HepG2 (cell line): ENCODE data around the gene SORBS2. TPM values are rescaled to one million over a fixed set of nuclear protein-coding genes. Genes with fewer than 3 reads are reported as not detected.
A peak's percentile ranks its signal among the peaks of the same experiment; 100 is the strongest.

Source experiments
- ATAC-seq: fragments of 200-7000 bp; cut with Tn5 transposase; 3 replicates; pipeline ENCODE4 v1.9.1; 2020; ENCODE audit warnings: mild to moderate bottlenecking, moderate library complexity
- BruUV-seq: library from RNA; stranded (reverse); fragments of 400-500 nt; replicated peaks from 2 replicates; lab custom pipeline; 2021; lab: Mats Ljungman, UMichigan
- CTCF ChIA-PET: fragments of 300-600 bp; formaldehyde crosslinking; extraction: SDS; loops from one replicate; lab custom pipeline; 2021; ENCODE audit warnings: low total read pairs, inconsistent platforms, low intra/inter-chr PET ratio; lab: Yijun Ruan, JAX
- POLR2A ChIA-PET: fragments of 350-600 bp; sonication (Branson Sonifier 250); formaldehyde crosslinking; loops from one replicate; lab custom pipeline; 2020; ENCODE audit warnings: antibody characterized with exemption, inconsistent platforms; lab: Yijun Ruan, JAX
- DNase-seq: peaks from one replicate; pipeline ENCODE4 v3.0.0-alpha.2; 2015; ENCODE audit warnings: low spot score
- FAIRE-seq: peaks from 3 replicates; lab custom pipeline; 2011; peaks lifted over from hg19 to GRCh38; lab: Jason Lieb, UNC
- H2AFZ ChIP-seq: one replicate; pipeline ENCODE4 v1.6.1; 2011; ENCODE audit warnings: low read length, inconsistent platforms
- H3K27ac ChIP-seq: fragments of 300-600 bp; 3 replicates; pipeline ENCODE4 v1.8.0; 2011; ENCODE audit warnings: mixed run types, mild to moderate bottlenecking, mixed read lengths, low read length, inconsistent platforms; ENCODE audit not compliant: insufficient read depth; ENCODE audit errors: extremely low read length
- H3K27me3 ChIP-seq, 2 experiments: fragments of 200-600 bp in 1 of 2; 2 replicates in 1 of 2; 3 replicates in 1 of 2; pipeline versions ENCODE4 v1.6.0 to v1.8.0; 2011; ENCODE audit warnings: low read length in 2 of 2, mild to moderate bottlenecking in 2 of 2, moderate library complexity in 2 of 2, inconsistent platforms in 1 of 2; ENCODE audit not compliant: insufficient read depth in 2 of 2, control insufficient read depth in 1 of 2
- H3K36me3 ChIP-seq, 2 experiments: fragments of 200-600 bp in 1 of 2; replicated peaks in 1 of 2; 2 replicates in 1 of 2; 3 replicates in 1 of 2; pipeline versions ENCODE4 v1.5.1 to v1.8.0; 2011; ENCODE audit warnings: low read length in 2 of 2, inconsistent platforms in 1 of 2; ENCODE audit not compliant: insufficient read depth in 2 of 2, control insufficient read depth in 1 of 2
- H3K4me1 ChIP-seq: 2 replicates; pipeline ENCODE4 v1.5.1; 2012; ENCODE audit warnings: low read length, inconsistent platforms; ENCODE audit not compliant: insufficient read depth
- H3K4me2 ChIP-seq: 2 replicates; pipeline ENCODE4 v1.6.0; 2011; ENCODE audit warnings: low read depth, low read length, inconsistent platforms
- H3K4me3 ChIP-seq, 3 experiments: fragments of 200-600 bp in 1 of 3; sonication (generic), shearing (Covaris generic) in 1 of 3; replicated peaks in 1 of 3; 2 replicates each; pipeline ENCODE4 v1.5.1; 2011 to 2016; ENCODE audit warnings: low read length in 3 of 3, inconsistent platforms in 2 of 3, low read depth in 2 of 3, mild to moderate bottlenecking in 2 of 3, control low read depth in 1 of 3, mixed read lengths in 1 of 3; ENCODE audit not compliant: insufficient read depth in 1 of 3
- H3K79me2 ChIP-seq: one replicate; pipeline ENCODE4 v1.6.1; 2011; ENCODE audit warnings: low read length, inconsistent platforms; ENCODE audit not compliant: insufficient read depth
- H3K9ac ChIP-seq: 2 replicates; pipeline ENCODE4 v1.6.0; 2011; ENCODE audit warnings: mild to moderate bottlenecking, low read depth, low read length, inconsistent platforms; ENCODE audit not compliant: insufficient read depth
- H3K9me3 ChIP-seq: 2 replicates; pipeline ENCODE4 v1.5.1; 2012; ENCODE audit warnings: mild to moderate bottlenecking, low read length
- H4K20me1 ChIP-seq: 2 replicates; pipeline ENCODE4 v1.6.0; 2011; ENCODE audit warnings: inconsistent platforms, mild to moderate bottlenecking, low read length, moderate library complexity; ENCODE audit not compliant: insufficient read depth
- ATF7 ChIP-seq, 2 experiments: fragments of 450-650 bp in 1 of 2; sonication (generic) in 1 of 2; formaldehyde crosslinking in 1 of 2; IDR thresholded peaks; 2 replicates each; pipeline versions ENCODE4 v1.4.0 to v1.6.1; 2016 to 2020; ENCODE audit warnings: antibody characterized with exemption in 1 of 2, mild to moderate bottlenecking in 1 of 2, missing genetic modification reagents in 1 of 2
- CREB1 ChIP-seq, 2 experiments: fragments of 450-650 bp in 1 of 2; IDR thresholded peaks; 2 replicates each; pipeline ENCODE4 v1.6.1; 2016 to 2017; ENCODE audit warnings: control low read depth in 1 of 2, mild to moderate bottlenecking in 1 of 2, missing compliant biosample characterization in 1 of 2, missing genetic modification characterization in 1 of 2
- PCBP2 ChIP-seq: fragments of 200-400 bp; formaldehyde crosslinking; optimal IDR thresholded peaks from 2 replicates; pipeline ENCODE3; 2018; ENCODE audit warnings: low read length, low read depth; ENCODE audit not compliant: poor library complexity, severe bottlenecking
- POGZ ChIP-seq: sonication (generic); formaldehyde crosslinking; IDR thresholded peaks from 2 replicates; pipeline ENCODE4 v1.4.0; 2020; ENCODE audit warnings: mild to moderate bottlenecking, missing genetic modification reagents
- U2AF2 ChIP-seq: fragments of 200-400 bp; formaldehyde crosslinking; IDR thresholded peaks from 2 replicates; pipeline ENCODE4 v1.6.1; 2017; ENCODE audit warnings: low read depth, mild to moderate bottlenecking, low read length
- ZNF331 ChIP-seq: sonication (generic); formaldehyde crosslinking; IDR thresholded peaks from 2 replicates; pipeline ENCODE4 v1.4.0; 2020; ENCODE audit warnings: missing genetic modification reagents
- ZNF768 ChIP-seq: sonication (generic); formaldehyde crosslinking; IDR thresholded peaks from 2 replicates; pipeline ENCODE4 v1.4.0; 2020; ENCODE audit warnings: missing genetic modification reagents
- WGBS: methylation state at CpG from one replicate; pipeline ENCODE4 v1.1.6; 2017; ENCODE audit warnings: low lambda C conversion rate; 5-methylcytosine and 5-hydroxymethylcytosine counted together
- in situ Hi-C: cut with HindIII; loops from 2 replicates; pipeline ENCODE4 v1.10.0; 2017; ENCODE audit warnings: low pct_unique_long_range_greater_than_20kb; ENCODE audit not compliant: extremely low pct_ligation_motif_present
- intact Hi-C: fragments of 100-400 bp; cut with micrococcal nuclease; formaldehyde crosslinking; loops from one replicate; pipeline ENCODE4 v1.10.0; 2022; ENCODE audit not compliant: unreplicated experiment
- polyA plus RNA-seq, 8 experiments: library from polyadenylated mRNA; depleted of rRNA in 3 of 8; stranded (reverse) in 7 of 8; unstranded in 1 of 8; fragments of >200 nt; fragmentation: Illumina TruSeq in 4 of 8; extraction: Trizol in 4 of 8; gene quantifications; 2 replicates each; pipeline versions ENCODE4 v1.2.1 to v1.2.3, GENCODE V29; 2011 to 2016; ENCODE audit warnings: low read depth in 4 of 8, missing spikeins in 1 of 8, mixed read lengths in 1 of 8; ENCODE audit not compliant: insufficient read depth in 1 of 8
- total RNA-seq, 5 experiments: library from RNA; depleted of rRNA; stranded (reverse); fragments of >200 nt; fragmentation: Illumina TruSeq; extraction: Trizol; gene quantifications; 2 replicates each; pipeline ENCODE4 v1.2.3, GENCODE V29; 2016; ENCODE audit warnings: low read depth in 1 of 5

Gene SORBS2
- total and polyA plus RNA-seq, 2 of the 13 experiments (the other 11 are each of a cell fraction or from before 2014, with no cell fraction given), result 25.0 to 80.5 TPM

- Histone ChIP-seq H3K27ac (peak overlapping the region; percentile 51), H4K20me1 (no peaks in the 10 kb centered on the region), H2AFZ (no peak overlapping the region), H3K4me3 (no peak overlapping the region), H3K79me2 (no peaks in the 10 kb centered on the region), H3K9me3 (no peaks in the 10 kb centered on the region), H3K9ac (no peak overlapping the region), H3K4me2 (no peak overlapping the region), H3K27me3 (no peaks in the 10 kb centered on the region), H3K36me3 (peaks cover 2 to 16% of the 10 kb centered on the region in 2 experiments; a peak in 3 of 5 replicates), H3K4me1 (peaks cover 18% of the 10 kb centered on the region)
- in situ Hi-C loops (loop anchor here (5.0 to 10.0 kb wide), 2 partner anchors 76 to 114 kb away; no protein-coding TSS in a partner anchor), intact Hi-C loops (loop anchor here (5.0 kb wide), 1 partner anchor 54 kb away; the partner anchor contains the start of gene PDLIM3)
- ATAC-seq, result no peak
- no peak for FAIRE-seq
- 95% methylated on average over 3 of the region's 3 CpGs for whole genome bisulfite sequencing
- BruUV-seq, result no TSS peak
- ChIA-PET CTCF (no interaction called here), POLR2A (no interaction called here)
- no peak for DNase-seq
- no peak for TF ChIP-seq ZNF331
- TF ChIP-seq U2AF2, result no peak
- TF ChIP-seq ZNF768 (CRISPR knock-in tag), result no peak
Observed at GRCh38 chr4:185590982-185591381, 221.0 kb downstream of the SORBS2 start.

- WGBS, result 96% methylated on average over 13 of the region's 13 CpGs
Observed at GRCh38 chr4:185589067-185589836, 222.7 kb downstream of the SORBS2 start.

More at GRCh38 chr4:185589067-185589836, 222.7 kb downstream of the SORBS2 start:
- ChIA-PET CTCF (no interaction called here), POLR2A (interaction anchor here (0.9 kb wide), 1 partner anchor 53 kb away, joined by 3 read pairs; the partner anchor contains the start of gene PDLIM3)
- no peaks in the 10 kb centered on the region for H3K79me2 ChIP-seq
- no TSS peak for BruUV-seq
- TF ChIP-seq ATF7 (IDR thresholded peaks at IDR 0.05), result peak; percentile 65
- no peak for TF ChIP-seq ATF7 (CRISPR knock-in tag; IDR thresholded peaks at IDR 0.05)
- TF ChIP-seq PCBP2, result no peak
- no peak for TF ChIP-seq POGZ (CRISPR knock-in tag)
- TF ChIP-seq CREB1 (IDR thresholded peaks at IDR 0.05), result peak; percentile 36; the same call in 1 of the 2 replicates
- no peak for TF ChIP-seq CREB1 (CRISPR knock-in tag; IDR thresholded peaks at IDR 0.05)
- TF ChIP-seq, all 625 proteins: peak for 2
- ATAC-seq (no peak), DNase-seq (no peak), FAIRE-seq (no peak)
- Histone ChIP-seq H3K4me1 (peaks cover 18% of the 10 kb centered on the region), H3K27me3 (no peaks in the 10 kb centered on the region), H3K4me2 (no peak overlapping the region), H3K27ac (no peak overlapping the region), H4K20me1 (no peaks in the 10 kb centered on the region), H2AFZ (no peak overlapping the region), H3K9me3 (no peaks in the 10 kb centered on the region), H3K36me3 (peaks cover 2 to 16% of the 10 kb centered on the region in 2 experiments; a peak in 3 of 5 replicates), H3K4me3 (no peak overlapping the region), H3K9ac (no peak overlapping the region)
- intact Hi-C loops (no loop called here), in situ Hi-C loops (no loop called here)
